Fibroblast of lung (primary cell): Measurements from ENCODE around the gene RBM33.

ENCODE experiments used
- EZH2 ChIP-seq: IDR thresholded peaks from 2 replicates; pipeline ENCODE4 v1.5.1; 2012; ENCODE audit warnings: low read length, control low read depth, mild to moderate bottlenecking; ENCODE audit errors: missing control alignments
- TF ChIP-seq, protein P1 (sequence below), 2 donors: IDR thresholded peaks in 1 of 2; conservative IDR thresholded peaks in 1 of 2; 1 replicate in 1 of 2; 2 replicates in 1 of 2; pipeline ENCODE4 v1.5.1; 2011 to 2012; ENCODE audit warnings: low read length in 2 of 2, control low read depth in 1 of 2, inconsistent platforms in 1 of 2, low read depth in 1 of 2, mild to moderate bottlenecking in 1 of 2

DNA sequence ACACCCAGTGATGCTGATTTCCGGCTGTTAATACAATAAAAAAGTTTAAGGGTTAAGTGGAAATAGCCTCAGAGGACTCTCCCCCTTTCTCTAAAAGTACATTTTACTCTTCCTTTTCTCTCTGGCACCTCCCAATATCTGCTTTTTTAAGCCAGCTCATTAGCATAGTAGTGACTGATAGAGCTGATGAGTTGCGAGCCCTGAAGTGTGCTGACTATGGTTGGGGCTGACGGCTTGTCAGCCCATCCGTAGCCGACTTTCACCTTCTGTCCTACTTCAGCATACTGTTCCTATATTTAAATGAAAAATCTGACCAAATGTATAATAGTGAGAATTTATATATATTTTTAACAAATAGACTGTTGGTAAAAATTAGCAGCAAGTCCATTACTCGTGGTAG lies 87.8 kb downstream of the RBM33 start:
- TF ChIP-seq, protein P1, sequence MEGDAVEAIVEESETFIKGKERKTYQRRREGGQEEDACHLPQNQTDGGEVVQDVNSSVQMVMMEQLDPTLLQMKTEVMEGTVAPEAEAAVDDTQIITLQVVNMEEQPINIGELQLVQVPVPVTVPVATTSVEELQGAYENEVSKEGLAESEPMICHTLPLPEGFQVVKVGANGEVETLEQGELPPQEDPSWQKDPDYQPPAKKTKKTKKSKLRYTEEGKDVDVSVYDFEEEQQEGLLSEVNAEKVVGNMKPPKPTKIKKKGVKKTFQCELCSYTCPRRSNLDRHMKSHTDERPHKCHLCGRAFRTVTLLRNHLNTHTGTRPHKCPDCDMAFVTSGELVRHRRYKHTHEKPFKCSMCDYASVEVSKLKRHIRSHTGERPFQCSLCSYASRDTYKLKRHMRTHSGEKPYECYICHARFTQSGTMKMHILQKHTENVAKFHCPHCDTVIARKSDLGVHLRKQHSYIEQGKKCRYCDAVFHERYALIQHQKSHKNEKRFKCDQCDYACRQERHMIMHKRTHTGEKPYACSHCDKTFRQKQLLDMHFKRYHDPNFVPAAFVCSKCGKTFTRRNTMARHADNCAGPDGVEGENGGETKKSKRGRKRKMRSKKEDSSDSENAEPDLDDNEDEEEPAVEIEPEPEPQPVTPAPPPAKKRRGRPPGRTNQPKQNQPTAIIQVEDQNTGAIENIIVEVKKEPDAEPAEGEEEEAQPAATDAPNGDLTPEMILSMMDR (conservative IDR thresholded peaks at IDR 0.05 in 1 of 2, IDR thresholded peaks at IDR 0.05 in 1 of 2; ENCODE audit: low read depth in 1 of 2, low read length in 2 of 2): no peak
- no peak for TF ChIP-seq EZH2
